ENCODE measurements around the gene GATAD2A. TPM values are rescaled to one million over a fixed set of nuclear protein-coding genes. Genes with fewer than 3 reads are reported as not detected.

Gene GATAD2A
- polyA plus RNA-seq, 1 donor (not counting 4 experiments of a cell fraction or from before 2014, with no cell fraction given), result 28.4 TPM

GRCh38 chr19:19554074-19555023 lies 148.9 kb downstream of the GATAD2A start:
- no peak overlapping the region for H2AFZ ChIP-seq (ENCODE audit: control insufficient read depth, low read length)
- no peak for FAIRE-seq

DNA sequence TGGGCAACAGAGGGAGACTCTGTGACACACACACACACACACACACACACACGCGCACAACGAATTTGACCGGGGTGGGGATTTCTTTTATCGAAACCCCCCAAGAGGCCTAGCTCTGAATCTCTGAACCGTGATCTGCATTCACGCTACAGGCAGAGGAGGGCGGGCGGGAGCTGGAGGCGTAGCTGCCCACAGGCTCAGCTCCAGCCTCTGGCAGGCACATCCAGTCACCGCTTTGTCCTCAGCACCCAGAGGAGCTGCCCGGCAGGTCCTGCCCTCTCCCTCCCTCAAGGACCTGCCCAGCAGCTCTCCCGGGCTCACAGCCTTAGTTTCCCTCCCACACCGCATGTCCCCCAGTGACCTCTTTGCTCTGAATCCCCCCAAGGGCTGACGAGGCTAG lies 152.6 kb downstream of the GATAD2A start:
- H3K9ac ChIP-seq (ENCODE audit: control insufficient read depth, extremely low read depth, insufficient read depth, low read length), result no peak overlapping the region
- dilution Hi-C loops (cut with MboI; ENCODE audit: extremely low pct_ligation_motif_present, low sequenced_read_pairs), result no loop called here
- H4K20me1 ChIP-seq (ENCODE audit: control insufficient read depth, extremely low read depth, insufficient read depth, low read length), result no peaks in the 10 kb centered on the region
- TF ChIP-seq EZH2 (IDR thresholded peaks at IDR 0.05; ENCODE audit: low read length), result no peak
- TF ChIP-seq, protein P1, sequence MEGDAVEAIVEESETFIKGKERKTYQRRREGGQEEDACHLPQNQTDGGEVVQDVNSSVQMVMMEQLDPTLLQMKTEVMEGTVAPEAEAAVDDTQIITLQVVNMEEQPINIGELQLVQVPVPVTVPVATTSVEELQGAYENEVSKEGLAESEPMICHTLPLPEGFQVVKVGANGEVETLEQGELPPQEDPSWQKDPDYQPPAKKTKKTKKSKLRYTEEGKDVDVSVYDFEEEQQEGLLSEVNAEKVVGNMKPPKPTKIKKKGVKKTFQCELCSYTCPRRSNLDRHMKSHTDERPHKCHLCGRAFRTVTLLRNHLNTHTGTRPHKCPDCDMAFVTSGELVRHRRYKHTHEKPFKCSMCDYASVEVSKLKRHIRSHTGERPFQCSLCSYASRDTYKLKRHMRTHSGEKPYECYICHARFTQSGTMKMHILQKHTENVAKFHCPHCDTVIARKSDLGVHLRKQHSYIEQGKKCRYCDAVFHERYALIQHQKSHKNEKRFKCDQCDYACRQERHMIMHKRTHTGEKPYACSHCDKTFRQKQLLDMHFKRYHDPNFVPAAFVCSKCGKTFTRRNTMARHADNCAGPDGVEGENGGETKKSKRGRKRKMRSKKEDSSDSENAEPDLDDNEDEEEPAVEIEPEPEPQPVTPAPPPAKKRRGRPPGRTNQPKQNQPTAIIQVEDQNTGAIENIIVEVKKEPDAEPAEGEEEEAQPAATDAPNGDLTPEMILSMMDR (optimal IDR thresholded peaks at IDR 0.05 in 1 of 3, IDR thresholded peaks at IDR 0.05 in 1 of 3, conservative IDR thresholded peaks at IDR 0.05 in 1 of 3; ENCODE audit: extremely low read depth in 1 of 3, insufficient read depth in 2 of 3, low read length in 3 of 3), result no peak
- no peak overlapping the region for H2AFZ ChIP-seq (ENCODE audit: control insufficient read depth, low read length)
- DNase-seq (ENCODE audit: low read depth, low spot score), result no peak
- H3K4me2 ChIP-seq (ENCODE audit: control insufficient read depth, extremely low read depth, insufficient read depth, low read depth, low read length), result no peak overlapping the region
- H3K79me2 ChIP-seq (ENCODE audit: control insufficient read depth, insufficient read depth, low read length), result no peaks in the 10 kb centered on the region
- no peaks in the 10 kb centered on the region for H3K36me3 ChIP-seq (ENCODE audit: control insufficient read depth in 2 of 2, extremely low read depth in 1 of 2, insufficient read depth in 2 of 2, low read length in 2 of 2)
- no peaks in the 10 kb centered on the region for H3K9me1 ChIP-seq (ENCODE audit: control insufficient read depth, extremely low read depth, insufficient read depth, low read length)
- no peak overlapping the region for H3K27ac ChIP-seq (ENCODE audit: control insufficient read depth, insufficient read depth, low read length)
- no peaks in the 10 kb centered on the region for H3K4me1 ChIP-seq (ENCODE audit: control insufficient read depth, extremely low read depth, insufficient read depth, low read length)
- no peaks in the 10 kb centered on the region for H3K27me3 ChIP-seq (ENCODE audit: control insufficient read depth, extremely low read depth, insufficient read depth, low read length)
- no peak overlapping the region for H3K4me3 ChIP-seq (ENCODE audit: control insufficient read depth in 2 of 3, extremely low read depth in 1 of 3, insufficient read depth in 2 of 3, low read depth in 1 of 3, low read length in 3 of 3)
- H3K9me3 ChIP-seq (ENCODE audit: control insufficient read depth, low read depth, low read length), result no peaks in the 10 kb centered on the region
- no peak for FAIRE-seq

More at GRCh38 chr19:19554074-19555023, 148.9 kb downstream of the GATAD2A start:
- Histone ChIP-seq H3K4me1 (ENCODE audit: control insufficient read depth, extremely low read depth, insufficient read depth, low read length) (no peaks in the 10 kb centered on the region), H4K20me1 (ENCODE audit: control insufficient read depth, extremely low read depth, insufficient read depth, low read length) (no peaks in the 10 kb centered on the region), H3K9me3 (ENCODE audit: control insufficient read depth, low read depth, low read length) (no peaks in the 10 kb centered on the region), H3K9me1 (ENCODE audit: control insufficient read depth, extremely low read depth, insufficient read depth, low read length) (no peaks in the 10 kb centered on the region), H3K9ac (ENCODE audit: control insufficient read depth, extremely low read depth, insufficient read depth, low read length) (no peak overlapping the region), H3K4me3 (ENCODE audit: control insufficient read depth in 2 of 3, extremely low read depth in 1 of 3, insufficient read depth in 2 of 3, low read depth in 1 of 3, low read length in 3 of 3) (no peak overlapping the region), H3K79me2 (ENCODE audit: control insufficient read depth, insufficient read depth, low read length) (no peaks in the 10 kb centered on the region), H3K27ac (ENCODE audit: control insufficient read depth, insufficient read depth, low read length) (no peak overlapping the region), H3K27me3 (ENCODE audit: control insufficient read depth, extremely low read depth, insufficient read depth, low read length) (peaks cover 10% of the 10 kb centered on the region), H3K36me3 (ENCODE audit: control insufficient read depth in 2 of 2, extremely low read depth in 1 of 2, insufficient read depth in 2 of 2, low read length in 2 of 2) (no peaks in the 10 kb centered on the region), H3K4me2 (ENCODE audit: control insufficient read depth, extremely low read depth, insufficient read depth, low read depth, low read length) (no peak overlapping the region)
- dilution Hi-C loops (cut with MboI; ENCODE audit: extremely low pct_ligation_motif_present, low sequenced_read_pairs), result no loop called here
- DNase-seq (ENCODE audit: low read depth, low spot score), result no peak
- TF ChIP-seq EZH2 (IDR thresholded peaks at IDR 0.05; ENCODE audit: low read length), result no peak
- TF ChIP-seq, protein P1 (optimal IDR thresholded peaks at IDR 0.05 in 1 of 3, IDR thresholded peaks at IDR 0.05 in 1 of 3, conservative IDR thresholded peaks at IDR 0.05 in 1 of 3; ENCODE audit: extremely low read depth in 1 of 3, insufficient read depth in 2 of 3, low read length in 3 of 3), result peak; percentile 71 to 88 (median 79)

Small RNAs within 50 kb of the gene (small RNA-seq; reads per million reads assigned to genes)
- 0 reads per million in 3 experiments for gene MIR640 (ENCODE audit: insufficient read length in 3 of 3, low read depth in 3 of 3, low replicate concordance in 1 of 3)

Other genes starting within 250 kb of the GATAD2A start
- 0.05 to 0.17 TPM (median 0.11 TPM) in 3 replicates for gene MEF2B, start 235.4 kb upstream of the GATAD2A start, polyA plus RNA-seq
- 16.3 to 19.6 TPM (median 18.1 TPM) in 3 replicates for gene BORCS8, start 213.5 kb upstream of the GATAD2A start, polyA plus RNA-seq
- 49.0 to 70.8 TPM (median 51.3 TPM) in 3 replicates for gene RFXANK, start 213.4 kb upstream of the GATAD2A start, polyA plus RNA-seq
- gene NR2C2AP, start 202.3 kb upstream of the GATAD2A start, polyA plus RNA-seq, result 9.7 to 14.4 TPM (median 12.3 TPM) in 3 replicates
- not detected in 3 replicates for gene NCAN, start 193.7 kb upstream of the GATAD2A start, polyA plus RNA-seq
- gene TM6SF2, start 132.4 kb upstream of the GATAD2A start, polyA plus RNA-seq, result not detected in 3 replicates
- gene SUGP1, start 85.2 kb upstream of the GATAD2A start, polyA plus RNA-seq, result 23.3 to 37.4 TPM (median 28.6 TPM) in 3 replicates
- 9.7 to 18.8 TPM (median 10.3 TPM) in 3 replicates for gene MAU2, start 84.8 kb upstream of the GATAD2A start, polyA plus RNA-seq
- gene TSSK6, start 109.9 kb downstream of the GATAD2A start, polyA plus RNA-seq, result 0.47 to 1.0 TPM (median 0.77 TPM) in 3 replicates
- gene NDUFA13, start 110.5 kb downstream of the GATAD2A start, polyA plus RNA-seq, result 294 to 475 TPM (median 343 TPM) in 3 replicates
- 0.56 to 1.4 TPM (median 1.2 TPM) in 3 replicates for gene YJEFN3, start 123.2 kb downstream of the GATAD2A start, polyA plus RNA-seq
- gene CILP2, start 132.6 kb downstream of the GATAD2A start, polyA plus RNA-seq, result 0.07 to 0.21 TPM (median 0.14 TPM) in 3 replicates
- 1.7 to 2.2 TPM (median 2.1 TPM) in 3 replicates for gene PBX4, start 213.0 kb downstream of the GATAD2A start, polyA plus RNA-seq
- 7.3 to 12.4 TPM (median 10.4 TPM) in 3 replicates for gene LPAR2, start 222.5 kb downstream of the GATAD2A start, polyA plus RNA-seq
- gene GMIP, start 238.0 kb downstream of the GATAD2A start, polyA plus RNA-seq, result 5.0 to 7.1 TPM (median 5.5 TPM) in 3 replicates